ENCODE measurements around the gene WWOX. TPM values are rescaled to one million over a fixed set of nuclear protein-coding genes. Genes with fewer than 3 reads are reported as not detected.

The WWOX gene
- total and polyA plus RNA-seq, 2 of the 4 experiments (the other 2 are of a cell fraction) = 2.7 to 5.4 TPM

GRCh38 chr16:79150632-79151310 lies 1051.3 kb downstream of the WWOX start:
- H3K4me1 ChIP-seq (ENCODE audit: control insufficient read depth, insufficient read depth, low read length) = no peaks in the 10 kb centered on the region
- no peaks in the 10 kb centered on the region for H3K79me1 ChIP-seq (ENCODE audit: low read depth in 1 of 2, low read length in 2 of 2)
- H4K91ac ChIP-seq (ENCODE audit: insufficient read depth, low read depth, low read length) = no peak overlapping the region
- no peak overlapping the region for H3K4ac ChIP-seq (ENCODE audit: low read depth, low read length)
- H2BK15ac ChIP-seq (ENCODE audit: low read depth, low read length) = no peak overlapping the region
- no peak overlapping the region for H3K4me2 ChIP-seq (ENCODE audit: low read depth, low read length)
- no peak overlapping the region for H4K5ac ChIP-seq (ENCODE audit: low read depth, low read length)
- H4K8ac ChIP-seq (ENCODE audit: low read depth in 2 of 2, low read length in 2 of 2) = no peak overlapping the region
- TF ChIP-seq RFX5 (IDR thresholded peaks at IDR 0.05; ENCODE audit: low read depth, low read length) (no peak), MAZ (IDR thresholded peaks at IDR 0.05; ENCODE audit: borderline replicate concordance, low read depth, low read length) (no peak), CHD1 (IDR thresholded peaks at IDR 0.05; ENCODE audit: low read depth, low read length) (no peak), RAD21 (IDR thresholded peaks at IDR 0.05; ENCODE audit: low read length) (no peak), POLR2A (IDR thresholded peaks at IDR 0.05; ENCODE audit: low read depth, low read length) (no peak), RCOR1 (IDR thresholded peaks at IDR 0.05; ENCODE audit: insufficient replicate concordance, low read length) (no peak), SMC3 (IDR thresholded peaks at IDR 0.05; ENCODE audit: low read depth, low read length) (no peak), MXI1 (IDR thresholded peaks at IDR 0.05; ENCODE audit: borderline replicate concordance, low read depth, low read length) (no peak), FOS (IDR thresholded peaks at IDR 0.05; ENCODE audit: low read depth, low read length) (no peak)
- TF ChIP-seq, protein P1, sequence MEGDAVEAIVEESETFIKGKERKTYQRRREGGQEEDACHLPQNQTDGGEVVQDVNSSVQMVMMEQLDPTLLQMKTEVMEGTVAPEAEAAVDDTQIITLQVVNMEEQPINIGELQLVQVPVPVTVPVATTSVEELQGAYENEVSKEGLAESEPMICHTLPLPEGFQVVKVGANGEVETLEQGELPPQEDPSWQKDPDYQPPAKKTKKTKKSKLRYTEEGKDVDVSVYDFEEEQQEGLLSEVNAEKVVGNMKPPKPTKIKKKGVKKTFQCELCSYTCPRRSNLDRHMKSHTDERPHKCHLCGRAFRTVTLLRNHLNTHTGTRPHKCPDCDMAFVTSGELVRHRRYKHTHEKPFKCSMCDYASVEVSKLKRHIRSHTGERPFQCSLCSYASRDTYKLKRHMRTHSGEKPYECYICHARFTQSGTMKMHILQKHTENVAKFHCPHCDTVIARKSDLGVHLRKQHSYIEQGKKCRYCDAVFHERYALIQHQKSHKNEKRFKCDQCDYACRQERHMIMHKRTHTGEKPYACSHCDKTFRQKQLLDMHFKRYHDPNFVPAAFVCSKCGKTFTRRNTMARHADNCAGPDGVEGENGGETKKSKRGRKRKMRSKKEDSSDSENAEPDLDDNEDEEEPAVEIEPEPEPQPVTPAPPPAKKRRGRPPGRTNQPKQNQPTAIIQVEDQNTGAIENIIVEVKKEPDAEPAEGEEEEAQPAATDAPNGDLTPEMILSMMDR (conservative IDR thresholded peaks at IDR 0.05; ENCODE audit: low read depth, low read length) = no peak
- ChIA-PET CTCF (no interaction called here), POLR2A (ENCODE audit: unreplicated experiment) (no interaction called here)
- 71% methylated on average over 1 of the region's 13 CpGs; no CpG with 5 or more reads in 1 of the 2 experiments for WGBS, 2 experiments (ENCODE audit: extremely low coverage in 2 of 2, insufficient read length in 1 of 2)
- no peak overlapping the region for H3K23ac ChIP-seq (ENCODE audit: low read depth, low read length)
- no peaks in the 10 kb centered on the region for H3K9me1 ChIP-seq (ENCODE audit: insufficient read depth, low read length)
- H2BK20ac ChIP-seq (ENCODE audit: low read depth, low read length) = no peak overlapping the region
- H3K27me3 ChIP-seq (ENCODE audit: control insufficient read depth, insufficient read depth, low read length) = no peaks in the 10 kb centered on the region
- H4K20me1 ChIP-seq (ENCODE audit: insufficient read depth, low read length) = no peaks in the 10 kb centered on the region
- DNase-seq (no peak), ATAC-seq (ENCODE audit: low read depth) (no peak)
- H2AK9ac ChIP-seq (replicated peaks; ENCODE audit: low read depth, low read length, poor library complexity) = no peak overlapping the region
- no TSS peak for BruUV-seq (replicated peaks)
- no peak overlapping the region for H3K9ac ChIP-seq (ENCODE audit: low read depth, low read length)
- H2BK120ac ChIP-seq (ENCODE audit: low read depth, low read length) = no peak overlapping the region
- H3K4me3 ChIP-seq (ENCODE audit: insufficient read depth, low read depth, low read length) = no peak overlapping the region
- no peak overlapping the region for H3K14ac ChIP-seq (replicated peaks; ENCODE audit: low read depth, low read length)
- dilution Hi-C loops (cut with HindIII; ENCODE audit: low sequenced_read_pairs, unreplicated experiment) (no loop called here), intact Hi-C loops (cut with micrococcal nuclease) (no loop called here), in situ Hi-C loops (cut with MboI; ENCODE audit: low sequenced_read_pairs) (no loop called here)
- H2AFZ ChIP-seq (replicated peaks; ENCODE audit: low read length, poor library complexity) = no peak overlapping the region
- no peak overlapping the region for H3K56ac ChIP-seq (ENCODE audit: extremely low read depth, insufficient read depth, low read length)
- H3K9me3 ChIP-seq (ENCODE audit: control insufficient read depth, insufficient read depth, low read length) = peaks cover 29% of the 10 kb centered on the region
- no peaks in the 10 kb centered on the region for H3K36me3 ChIP-seq (ENCODE audit: control insufficient read depth, insufficient read depth, low read length)
- H2AK5ac ChIP-seq (ENCODE audit: low read depth, low read length) = no peak overlapping the region
- H3K18ac ChIP-seq (ENCODE audit: low read depth, low read length) = no peak overlapping the region
- no peak overlapping the region for H2BK5ac ChIP-seq (ENCODE audit: low read depth, low read length, poor library complexity, severe bottlenecking)
- no peak overlapping the region for H3K27ac ChIP-seq (ENCODE audit: insufficient read depth, low read length)
